HEK293 (cell line): Measurements from ENCODE around the gene HSF2BP.
"Not testable (repeated sequence)": the region's sequence is repeated elsewhere in the genome, so short reads cannot be mapped to it uniquely, and the experiment has no call there.

Source experiments
- CTCF ChIP-seq: fragments of 450-650 bp; formaldehyde crosslinking; IDR thresholded peaks from 2 replicates; pipeline ENCODE4 v1.5.1; 2016; ENCODE audit warnings: missing biosample characterization, missing genetic modification characterization
- KLF1 ChIP-seq: fragments of 450-650 bp; formaldehyde crosslinking; IDR thresholded peaks from 2 replicates; pipeline ENCODE4 v1.5.1; 2016; ENCODE audit warnings: missing biosample characterization, missing genetic modification characterization
- SCRT1 ChIP-seq: fragments of 450-650 bp; formaldehyde crosslinking; IDR thresholded peaks from 2 replicates; pipeline ENCODE4 v1.5.1; 2016; ENCODE audit warnings: missing biosample characterization, missing genetic modification characterization, borderline replicate concordance
- ZBTB6 ChIP-seq: fragments of 450-650 bp; formaldehyde crosslinking; IDR thresholded peaks from 2 replicates; pipeline ENCODE4 v1.5.1; 2017; ENCODE audit warnings: missing biosample characterization, missing genetic modification characterization
- ZFP3 ChIP-seq: fragments of 450-650 bp; formaldehyde crosslinking; IDR thresholded peaks from 2 replicates; pipeline ENCODE4 v1.5.1; 2016; ENCODE audit warnings: low read depth, missing biosample characterization, missing genetic modification characterization
- ZNF114 ChIP-seq: fragments of 450-650 bp; formaldehyde crosslinking; IDR thresholded peaks from 2 replicates; pipeline ENCODE4 v1.5.0; 2017; ENCODE audit warnings: missing biosample characterization, missing genetic modification characterization
- ZNF350 ChIP-seq: fragments of 450-650 bp; formaldehyde crosslinking; IDR thresholded peaks from 2 replicates; pipeline ENCODE4 v1.5.0; 2017; ENCODE audit warnings: missing biosample characterization, mild to moderate bottlenecking, missing genetic modification characterization
- ZNF530 ChIP-seq: fragments of 450-650 bp; formaldehyde crosslinking; IDR thresholded peaks from 2 replicates; pipeline ENCODE4 v1.5.1; 2016; ENCODE audit warnings: low read depth, missing biosample characterization, missing genetic modification characterization
- ZNF747 ChIP-seq: fragments of 450-650 bp; formaldehyde crosslinking; IDR thresholded peaks from 2 replicates; pipeline ENCODE4 v1.5.1; 2016; ENCODE audit warnings: missing biosample characterization, missing genetic modification characterization
- TF ChIP-seq, protein P1 (sequence below): fragments of 450-650 bp; formaldehyde crosslinking; IDR thresholded peaks from 2 replicates; pipeline ENCODE4 v1.5.1; 2016; ENCODE audit warnings: missing biosample characterization, missing genetic modification characterization
- TF ChIP-seq, protein P2 (sequence below): fragments of 450-650 bp; formaldehyde crosslinking; IDR thresholded peaks from 2 replicates; pipeline ENCODE4 v1.5.1; 2016; ENCODE audit warnings: missing biosample characterization, missing genetic modification characterization
- TF ChIP-seq, protein P3 (sequence below): fragments of 450-650 bp; formaldehyde crosslinking; conservative IDR thresholded peaks from 2 replicates; pipeline ENCODE4 v1.5.1; 2016; ENCODE audit warnings: low read depth, missing biosample characterization, missing genetic modification characterization
- TF ChIP-seq, protein P4 (sequence below): fragments of 450-650 bp; formaldehyde crosslinking; IDR thresholded peaks from 2 replicates; pipeline ENCODE4 v1.5.0; 2017; ENCODE audit warnings: missing biosample characterization, missing genetic modification characterization, borderline replicate concordance

DNA sequence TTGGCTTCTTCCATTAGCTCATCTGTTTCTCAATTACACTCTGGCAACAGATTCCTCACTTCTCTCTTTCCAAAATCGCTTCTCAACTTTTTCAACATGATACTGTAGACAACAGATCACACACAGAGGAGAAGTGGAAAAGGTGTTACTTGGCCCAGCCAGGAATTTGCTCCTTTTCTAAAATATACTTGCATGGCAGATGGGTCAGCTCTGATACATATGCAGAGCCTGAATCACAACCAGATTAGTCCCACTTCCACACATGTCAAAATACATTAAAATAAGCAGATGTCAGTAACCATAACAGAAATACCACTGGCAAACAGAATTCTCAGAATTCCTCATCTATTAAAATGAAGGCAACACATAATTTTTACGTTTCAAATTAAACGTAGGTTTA is 89.1 kb downstream of the HSF2BP start:
- TF ChIP-seq SCRT1 (tag by site-specific recombination); ZNF114 (tag by site-specific recombination); ZNF530; ZNF747 (tag by site-specific recombination); CTCF (tag by site-specific recombination); ZFP3; ZBTB6 (tag by site-specific recombination); KLF1; ZNF350 (tag by site-specific recombination): not testable (repeated sequence)
- TF ChIP-seq, protein P1, sequence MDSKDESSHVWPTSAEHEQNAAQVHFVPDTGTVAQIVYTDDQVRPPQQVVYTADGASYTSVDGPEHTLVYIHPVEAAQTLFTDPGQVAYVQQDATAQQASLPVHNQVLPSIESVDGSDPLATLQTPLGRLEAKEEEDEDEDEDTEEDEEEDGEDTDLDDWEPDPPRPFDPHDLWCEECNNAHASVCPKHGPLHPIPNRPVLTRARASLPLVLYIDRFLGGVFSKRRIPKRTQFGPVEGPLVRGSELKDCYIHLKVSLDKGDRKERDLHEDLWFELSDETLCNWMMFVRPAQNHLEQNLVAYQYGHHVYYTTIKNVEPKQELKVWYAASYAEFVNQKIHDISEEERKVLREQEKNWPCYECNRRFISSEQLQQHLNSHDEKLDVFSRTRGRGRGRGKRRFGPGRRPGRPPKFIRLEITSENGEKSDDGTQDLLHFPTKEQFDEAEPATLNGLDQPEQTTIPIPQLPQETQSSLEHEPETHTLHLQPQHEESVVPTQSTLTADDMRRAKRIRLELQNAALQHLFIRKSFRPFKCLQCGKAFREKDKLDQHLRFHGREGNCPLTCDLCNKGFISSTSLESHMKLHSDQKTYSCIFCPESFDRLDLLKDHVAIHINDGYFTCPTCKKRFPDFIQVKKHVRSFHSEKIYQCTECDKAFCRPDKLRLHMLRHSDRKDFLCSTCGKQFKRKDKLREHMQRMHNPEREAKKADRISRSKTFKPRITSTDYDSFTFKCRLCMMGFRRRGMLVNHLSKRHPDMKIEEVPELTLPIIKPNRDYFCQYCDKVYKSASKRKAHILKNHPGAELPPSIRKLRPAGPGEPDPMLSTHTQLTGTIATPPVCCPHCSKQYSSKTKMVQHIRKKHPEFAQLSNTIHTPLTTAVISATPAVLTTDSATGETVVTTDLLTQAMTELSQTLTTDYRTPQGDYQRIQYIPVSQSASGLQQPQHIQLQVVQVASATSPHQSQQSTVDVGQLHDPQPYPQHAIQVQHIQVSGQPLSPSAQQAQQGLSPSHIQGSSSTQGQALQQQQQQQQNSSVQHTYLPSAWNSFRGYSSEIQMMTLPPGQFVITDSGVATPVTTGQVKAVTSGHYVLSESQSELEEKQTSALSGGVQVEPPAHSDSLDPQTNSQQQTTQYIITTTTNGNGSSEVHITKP (tag by site-specific recombination) = not testable (repeated sequence)
- TF ChIP-seq, protein P2, sequence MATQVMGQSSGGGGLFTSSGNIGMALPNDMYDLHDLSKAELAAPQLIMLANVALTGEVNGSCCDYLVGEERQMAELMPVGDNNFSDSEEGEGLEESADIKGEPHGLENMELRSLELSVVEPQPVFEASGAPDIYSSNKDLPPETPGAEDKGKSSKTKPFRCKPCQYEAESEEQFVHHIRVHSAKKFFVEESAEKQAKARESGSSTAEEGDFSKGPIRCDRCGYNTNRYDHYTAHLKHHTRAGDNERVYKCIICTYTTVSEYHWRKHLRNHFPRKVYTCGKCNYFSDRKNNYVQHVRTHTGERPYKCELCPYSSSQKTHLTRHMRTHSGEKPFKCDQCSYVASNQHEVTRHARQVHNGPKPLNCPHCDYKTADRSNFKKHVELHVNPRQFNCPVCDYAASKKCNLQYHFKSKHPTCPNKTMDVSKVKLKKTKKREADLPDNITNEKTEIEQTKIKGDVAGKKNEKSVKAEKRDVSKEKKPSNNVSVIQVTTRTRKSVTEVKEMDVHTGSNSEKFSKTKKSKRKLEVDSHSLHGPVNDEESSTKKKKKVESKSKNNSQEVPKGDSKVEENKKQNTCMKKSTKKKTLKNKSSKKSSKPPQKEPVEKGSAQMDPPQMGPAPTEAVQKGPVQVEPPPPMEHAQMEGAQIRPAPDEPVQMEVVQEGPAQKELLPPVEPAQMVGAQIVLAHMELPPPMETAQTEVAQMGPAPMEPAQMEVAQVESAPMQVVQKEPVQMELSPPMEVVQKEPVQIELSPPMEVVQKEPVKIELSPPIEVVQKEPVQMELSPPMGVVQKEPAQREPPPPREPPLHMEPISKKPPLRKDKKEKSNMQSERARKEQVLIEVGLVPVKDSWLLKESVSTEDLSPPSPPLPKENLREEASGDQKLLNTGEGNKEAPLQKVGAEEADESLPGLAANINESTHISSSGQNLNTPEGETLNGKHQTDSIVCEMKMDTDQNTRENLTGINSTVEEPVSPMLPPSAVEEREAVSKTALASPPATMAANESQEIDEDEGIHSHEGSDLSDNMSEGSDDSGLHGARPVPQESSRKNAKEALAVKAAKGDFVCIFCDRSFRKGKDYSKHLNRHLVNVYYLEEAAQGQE (tag by site-specific recombination) = not testable (repeated sequence)
- TF ChIP-seq, protein P3, sequence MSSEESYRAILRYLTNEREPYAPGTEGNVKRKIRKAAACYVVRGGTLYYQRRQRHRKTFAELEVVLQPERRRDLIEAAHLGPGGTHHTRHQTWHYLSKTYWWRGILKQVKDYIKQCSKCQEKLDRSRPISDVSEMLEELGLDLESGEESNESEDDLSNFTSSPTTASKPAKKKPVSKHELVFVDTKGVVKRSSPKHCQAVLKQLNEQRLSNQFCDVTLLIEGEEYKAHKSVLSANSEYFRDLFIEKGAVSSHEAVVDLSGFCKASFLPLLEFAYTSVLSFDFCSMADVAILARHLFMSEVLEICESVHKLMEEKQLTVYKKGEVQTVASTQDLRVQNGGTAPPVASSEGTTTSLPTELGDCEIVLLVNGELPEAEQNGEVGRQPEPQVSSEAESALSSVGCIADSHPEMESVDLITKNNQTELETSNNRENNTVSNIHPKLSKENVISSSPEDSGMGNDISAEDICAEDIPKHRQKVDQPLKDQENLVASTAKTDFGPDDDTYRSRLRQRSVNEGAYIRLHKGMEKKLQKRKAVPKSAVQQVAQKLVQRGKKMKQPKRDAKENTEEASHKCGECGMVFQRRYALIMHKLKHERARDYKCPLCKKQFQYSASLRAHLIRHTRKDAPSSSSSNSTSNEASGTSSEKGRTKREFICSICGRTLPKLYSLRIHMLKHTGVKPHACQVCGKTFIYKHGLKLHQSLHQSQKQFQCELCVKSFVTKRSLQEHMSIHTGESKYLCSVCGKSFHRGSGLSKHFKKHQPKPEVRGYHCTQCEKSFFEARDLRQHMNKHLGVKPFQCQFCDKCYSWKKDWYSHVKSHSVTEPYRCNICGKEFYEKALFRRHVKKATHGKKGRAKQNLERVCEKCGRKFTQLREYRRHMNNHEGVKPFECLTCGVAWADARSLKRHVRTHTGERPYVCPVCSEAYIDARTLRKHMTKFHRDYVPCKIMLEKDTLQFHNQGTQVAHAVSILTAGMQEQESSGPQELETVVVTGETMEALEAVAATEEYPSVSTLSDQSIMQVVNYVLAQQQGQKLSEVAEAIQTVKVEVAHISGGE (tag by site-specific recombination) = not testable (repeated sequence)
- TF ChIP-seq, protein P4, sequence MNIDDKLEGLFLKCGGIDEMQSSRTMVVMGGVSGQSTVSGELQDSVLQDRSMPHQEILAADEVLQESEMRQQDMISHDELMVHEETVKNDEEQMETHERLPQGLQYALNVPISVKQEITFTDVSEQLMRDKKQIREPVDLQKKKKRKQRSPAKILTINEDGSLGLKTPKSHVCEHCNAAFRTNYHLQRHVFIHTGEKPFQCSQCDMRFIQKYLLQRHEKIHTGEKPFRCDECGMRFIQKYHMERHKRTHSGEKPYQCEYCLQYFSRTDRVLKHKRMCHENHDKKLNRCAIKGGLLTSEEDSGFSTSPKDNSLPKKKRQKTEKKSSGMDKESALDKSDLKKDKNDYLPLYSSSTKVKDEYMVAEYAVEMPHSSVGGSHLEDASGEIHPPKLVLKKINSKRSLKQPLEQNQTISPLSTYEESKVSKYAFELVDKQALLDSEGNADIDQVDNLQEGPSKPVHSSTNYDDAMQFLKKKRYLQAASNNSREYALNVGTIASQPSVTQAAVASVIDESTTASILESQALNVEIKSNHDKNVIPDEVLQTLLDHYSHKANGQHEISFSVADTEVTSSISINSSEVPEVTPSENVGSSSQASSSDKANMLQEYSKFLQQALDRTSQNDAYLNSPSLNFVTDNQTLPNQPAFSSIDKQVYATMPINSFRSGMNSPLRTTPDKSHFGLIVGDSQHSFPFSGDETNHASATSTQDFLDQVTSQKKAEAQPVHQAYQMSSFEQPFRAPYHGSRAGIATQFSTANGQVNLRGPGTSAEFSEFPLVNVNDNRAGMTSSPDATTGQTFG (tag by site-specific recombination) = not testable (repeated sequence)
